K562 (cell line): ENCODE results near the gene CORIN. TPM values are rescaled to one million over a fixed set of nuclear protein-coding genes. Genes with fewer than 3 reads are reported as not detected.

Experiments used
- ATAC-seq: fragments of 200-7000 bp; cut with Tn5 transposase; 3 replicates; pipeline ENCODE4 v1.9.1; 2020; ENCODE audit warnings: moderate library complexity
- BruUV-seq: library from RNA; stranded (reverse); fragments of 400-500 nt; replicated peaks from 2 replicates; lab custom pipeline; 2021; lab: Mats Ljungman, UMichigan
- CTCF ChIA-PET: fragments of 300-600 bp; formaldehyde crosslinking; extraction: SDS; loops from one replicate; lab custom pipeline; 2021; ENCODE audit warnings: low intra/inter-chr PET ratio; lab: Yijun Ruan, JAX
- POLR2A ChIA-PET: fragments of 300-600, 350-650 bp; sonication (Branson Sonifier 250); formaldehyde crosslinking; extraction: SDS; loops from one replicate; lab custom pipeline; 2021; ENCODE audit warnings: antibody characterized with exemption, inconsistent platforms; lab: Yijun Ruan, JAX
- DNase-seq, 4 experiments: peaks; one replicate each; pipeline versions ENCODE4 v3.0.0 to v3.0.0-alpha.2; 2011 to 2018; ENCODE audit warnings: low spot score in 3 of 4, mixed read lengths in 3 of 4; ENCODE audit errors: extremely low read depth in 1 of 4
- FAIRE-seq: peaks from 2 replicates; lab custom pipeline; 2011; peaks lifted over from hg19 to GRCh38; lab: Jason Lieb, UNC
- H2AFZ ChIP-seq: 2 replicates; pipeline ENCODE4 v1.6.0; 2011; ENCODE audit warnings: low read depth, low read length, control low read depth, inconsistent platforms
- H3K27ac ChIP-seq: fragments of 200-600 bp; 3 replicates; pipeline ENCODE4 v1.8.0; 2011; ENCODE audit warnings: low read depth, mild to moderate bottlenecking, control low read depth, inconsistent platforms, low read length, moderate library complexity, mixed read lengths; ENCODE audit errors: extremely low read depth
- H3K27me3 ChIP-seq, 2 experiments: fragments of 300-600 bp in 1 of 2; 2 replicates in 1 of 2; 3 replicates in 1 of 2; pipeline versions ENCODE4 v1.6.0 to v1.8.0; 2011; ENCODE audit warnings: inconsistent platforms in 2 of 2, low read length in 2 of 2, mild to moderate bottlenecking in 1 of 2, mixed read lengths in 1 of 2, moderate library complexity in 1 of 2; ENCODE audit not compliant: control insufficient read depth in 2 of 2, insufficient read depth in 2 of 2
- H3K36me3 ChIP-seq: fragments of 300-600 bp; 3 replicates; pipeline ENCODE4 v1.8.0; 2011; ENCODE audit warnings: mild to moderate bottlenecking, low read length, inconsistent platforms; ENCODE audit not compliant: control insufficient read depth, insufficient read depth
- H3K4me1 ChIP-seq, 2 experiments: fragments of 200-600 bp in 1 of 2; replicated peaks in 1 of 2; 2 replicates in 1 of 2; 3 replicates in 1 of 2; pipeline versions ENCODE4 v1.5.1 to v1.8.0; 2011; ENCODE audit warnings: inconsistent platforms in 2 of 2, low read length in 2 of 2, mild to moderate bottlenecking in 1 of 2, mixed read lengths in 1 of 2, moderate library complexity in 1 of 2; ENCODE audit not compliant: control insufficient read depth in 2 of 2, insufficient read depth in 2 of 2
- H3K4me2 ChIP-seq: 2 replicates; pipeline ENCODE4 v1.6.1; 2011; ENCODE audit warnings: low read length, control low read depth, inconsistent platforms, mixed read lengths; ENCODE audit not compliant: insufficient read depth
- H3K4me3 ChIP-seq: fragments of 200-600 bp; sonication (generic), shearing (Covaris generic); 2 replicates; pipeline ENCODE4 v1.5.1; 2016; ENCODE audit warnings: control low read depth, inconsistent platforms
- H3K79me2 ChIP-seq: fragments of 200-600 bp; 3 replicates; pipeline ENCODE4 v1.8.0; 2011; ENCODE audit warnings: low read length, inconsistent platforms; ENCODE audit not compliant: control insufficient read depth, insufficient read depth
- H3K9ac ChIP-seq, 2 experiments: 2 replicates each; pipeline versions ENCODE4 v1.6.0 to v1.6.1; 2011; ENCODE audit warnings: low read depth in 2 of 2, low read length in 2 of 2, control low read depth in 1 of 2, inconsistent platforms in 1 of 2, mild to moderate bottlenecking in 1 of 2, mixed read lengths in 1 of 2; ENCODE audit not compliant: insufficient read depth in 1 of 2
- H3K9me1 ChIP-seq: one replicate; pipeline ENCODE4 v1.6.0; 2011; ENCODE audit warnings: inconsistent platforms, mild to moderate bottlenecking, low read length, moderate library complexity; ENCODE audit not compliant: control insufficient read depth, insufficient read depth
- H3K9me3 ChIP-seq: replicated peaks from 2 replicates; pipeline ENCODE4 v1.5.1; 2011; ENCODE audit warnings: low read depth, low read length, inconsistent platforms; ENCODE audit not compliant: control insufficient read depth, insufficient read depth
- H4K20me1 ChIP-seq: replicated peaks from 2 replicates; pipeline ENCODE4 v1.6.1; 2011; ENCODE audit warnings: low read length, inconsistent platforms, mixed read lengths; ENCODE audit not compliant: control insufficient read depth, insufficient read depth
- ARNT ChIP-seq, 2 experiments: fragments of 450-650 bp; IDR thresholded peaks; 2 replicates each; pipeline ENCODE4 v1.6.1; 2016; ENCODE audit warnings: mild to moderate bottlenecking in 1 of 2
- KLF6 ChIP-seq: fragments of 250-450 bp; sonication (Bioruptor Pico); IDR thresholded peaks from 2 replicates; pipeline ENCODE4 v1.4.0; 2020; ENCODE audit warnings: mild to moderate bottlenecking, moderate library complexity, borderline replicate concordance
- MAFF ChIP-seq: IDR thresholded peaks from 2 replicates; pipeline ENCODE4 v1.6.1; 2012; ENCODE audit warnings: low read length, improper control_type of control experiment
- MAFG ChIP-seq: fragments of 450-650 bp; conservative IDR thresholded peaks from 2 replicates; pipeline ENCODE4 v1.6.1; 2016; ENCODE audit warnings: missing genetic modification characterization, missing compliant biosample characterization
- PBX2 ChIP-seq, 2 experiments: IDR thresholded peaks in 1 of 2; conservative IDR thresholded peaks in 1 of 2; 2 replicates each; pipeline ENCODE4 v1.6.1; 2016; ENCODE audit warnings: low read depth in 2 of 2, mild to moderate bottlenecking in 1 of 2, missing compliant biosample characterization in 1 of 2, missing genetic modification characterization in 1 of 2, moderate library complexity in 1 of 2
- RFX7 ChIP-seq: fragments of 250-450 bp; sonication (Bioruptor Pico); IDR thresholded peaks from 2 replicates; pipeline ENCODE4 v1.5.1; 2021; ENCODE audit warnings: mild to moderate bottlenecking
- XRCC3 ChIP-seq: fragments of 450-650 bp; IDR thresholded peaks from 2 replicates; pipeline ENCODE4 v1.6.1; 2017; ENCODE audit warnings: mild to moderate bottlenecking, moderate library complexity
- ZKSCAN3 ChIP-seq: fragments of 250-450 bp; sonication (Bioruptor Pico); IDR thresholded peaks from 2 replicates; pipeline ENCODE4 v1.4.0; 2020
- ZNF146 ChIP-seq: IDR thresholded peaks from one replicate; pipeline ENCODE4 v1.6.1; 2018; ENCODE audit warnings: missing compliant biosample characterization; ENCODE audit not compliant: unreplicated experiment
- ZNF347 ChIP-seq: fragments of 450-650 bp; formaldehyde crosslinking; IDR thresholded peaks from 2 replicates; pipeline ENCODE4 v1.4.0; 2020; ENCODE audit warnings: low read depth, mild to moderate bottlenecking, moderate library complexity
- ZNF589 ChIP-seq: fragments of 200-800 bp; sonication (Bioruptor generic); IDR thresholded peaks from 2 replicates; pipeline ENCODE4 v1.6.1; 2016; ENCODE audit warnings: low read depth, missing genetic modification characterization, missing compliant biosample characterization
- WGBS: fragments of 100-300 bp; shearing (Covaris generic); methylation state at CpG from one replicate; pipeline ENCODE4 v1.1.6; 2016; ENCODE audit warnings: low coverage, mixed read lengths; ENCODE audit not compliant: insufficient coverage; ENCODE audit errors: missing lambda C conversion rate; 5-methylcytosine and 5-hydroxymethylcytosine counted together
- in situ Hi-C: fragments of 300-500 bp; cut with MboI; formaldehyde crosslinking; loops from 4 replicates; pipeline ENCODE4 v1.15.0; 2018; ENCODE audit warnings: inconsistent platforms, mixed read lengths
- intact Hi-C: fragments of 100-400 bp; cut with micrococcal nuclease; formaldehyde crosslinking; loops from 2 replicates; pipeline ENCODE4 v1.14.2; 2022
- polyA plus RNA-seq, 8 experiments: library from polyadenylated mRNA; depleted of rRNA in 4 of 8; stranded (reverse) in 5 of 8; unstranded in 3 of 8; fragments of >200 nt; fragmentation: Nextera tagmentation in 2 of 8; fragmentation: Illumina TruSeq in 1 of 8; extraction: Ambion mirVana in 2 of 8; extraction: Trizol in 1 of 8; gene quantifications; 2 replicates each; pipeline versions ENCODE4 v1.2.1 to v1.2.3, GENCODE V29; 2011 to 2014; ENCODE audit warnings: inconsistent platforms in 1 of 8, missing spikeins in 1 of 8
- total RNA-seq, 7 experiments: library from RNA; depleted of rRNA in 6 of 7; stranded (reverse); fragments of >200 nt in 6 of 7; fragmentation: Illumina TruSeq in 2 of 7; extraction: Trizol in 2 of 7; gene quantifications; 2 replicates each; pipeline versions ENCODE4 v1.2.1 to v1.2.3, GENCODE V29; 2011 to 2021; ENCODE audit warnings: low replicate concordance in 1 of 7

The CORIN gene
- total and polyA plus RNA-seq, 9 of the 15 experiments (the other 6 are each of a cell fraction or from before 2014, with no cell fraction given) = 0.04 to 0.31 (median 0.08) TPM; not detected in 4

GRCh38 chr4:47598896-47599295, 239.0 kb downstream of the CORIN start:
- ChIA-PET CTCF (no interaction called here), POLR2A (no interaction called here)
- H4K20me1 ChIP-seq = no peaks in the 10 kb centered on the region
- ATAC-seq (no peak), FAIRE-seq (no peak), DNase-seq (no peak)
- H3K9me3 ChIP-seq = no peaks in the 10 kb centered on the region
- H3K9ac ChIP-seq = no peak overlapping the region
- TF ChIP-seq MAFF (no peak), XRCC3 (no peak), ZKSCAN3 (CRISPR knock-in tag) (no peak), ZNF146 (CRISPR knock-in tag) (no peak), ARNT (IDR thresholded peaks at IDR 0.05) (no peak), KLF6 (CRISPR knock-in tag) (no peak), RFX7 (CRISPR knock-in tag) (no peak), ZNF347 (CRISPR knock-in tag) (no peak), ZNF589 (CRISPR knock-in tag) (no peak), PBX2 (CRISPR knock-in tag; IDR thresholded peaks at IDR 0.05; ENCODE audit: low read depth) (no peak), PBX2 (tag; conservative IDR thresholded peaks at IDR 0.05; ENCODE audit: low read depth) (no peak), MAFG (tag) (no peak)
- no peak overlapping the region for H3K4me3 ChIP-seq
- 8% methylated on average over 3 of the region's 3 CpGs for WGBS
- no peak overlapping the region for H2AFZ ChIP-seq
- intact Hi-C loops = no loop called here
- H3K27ac ChIP-seq = no peak overlapping the region
- no peaks in the 10 kb centered on the region for H3K4me1 ChIP-seq
- no TSS peak for BruUV-seq
- H3K36me3 ChIP-seq = no peaks in the 10 kb centered on the region
- H3K4me2 ChIP-seq = no peak overlapping the region
- no peaks in the 10 kb centered on the region for H3K9me1 ChIP-seq
- in situ Hi-C loops = no loop called here
- no peaks in the 10 kb centered on the region for H3K79me2 ChIP-seq
- no peaks in the 10 kb centered on the region for H3K27me3 ChIP-seq
